GM19468 (cell line): ENCODE measurements around the gene ZNF106.

ENCODE experiments used
- ATAC-seq: cut with Tn5 transposase; IDR thresholded peaks from one replicate; pipeline ENCODE4 v1.9.1; 2021; ENCODE audit warnings: mild to moderate bottlenecking, moderate library complexity, moderate number of reproducible peaks; ENCODE audit not compliant: unreplicated experiment; ENCODE audit errors: extremely low read depth

ZNF106 gene

DNA sequence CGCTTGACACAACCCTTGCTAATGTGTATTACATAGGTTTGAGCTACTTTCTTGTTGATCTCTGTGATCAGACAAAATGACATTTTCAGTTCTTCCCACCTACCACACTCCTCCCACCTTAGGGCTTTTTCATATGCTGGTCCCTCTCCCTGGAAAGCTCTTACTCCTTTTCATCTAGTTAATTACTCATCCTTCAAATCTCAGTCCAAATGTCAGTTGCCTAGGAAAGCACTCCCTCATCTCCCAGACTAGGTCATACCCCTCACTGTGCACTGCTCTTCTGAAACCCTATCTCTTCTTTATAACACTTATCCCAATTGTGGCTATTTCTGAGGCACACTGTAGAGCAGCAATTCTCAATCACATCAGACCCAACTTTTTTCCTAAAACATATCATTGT lies 7.3 kb downstream of the ZNF106 start:
- ATAC-seq: no peak

DNA sequence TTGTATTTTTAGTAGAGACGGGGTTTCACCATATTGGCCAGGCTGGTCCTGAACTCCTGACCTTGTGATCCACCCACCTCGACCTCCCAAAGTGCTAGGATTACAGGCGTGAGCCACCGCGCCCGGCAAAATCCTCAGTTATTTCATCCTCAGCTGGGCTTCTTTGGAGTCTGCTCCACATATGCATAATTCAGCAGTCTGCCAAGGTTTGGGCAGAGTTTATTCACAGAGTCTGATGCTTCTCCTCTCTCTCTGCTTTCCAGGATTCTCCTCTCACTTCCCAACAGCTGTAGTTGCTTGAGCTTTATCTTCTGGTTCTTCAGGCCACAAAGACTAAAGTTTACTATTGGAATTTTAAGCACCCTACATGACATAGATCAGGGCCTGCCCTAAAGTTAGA lies 8.2 kb downstream of the ZNF106 start:
- ATAC-seq: no peak

DNA sequence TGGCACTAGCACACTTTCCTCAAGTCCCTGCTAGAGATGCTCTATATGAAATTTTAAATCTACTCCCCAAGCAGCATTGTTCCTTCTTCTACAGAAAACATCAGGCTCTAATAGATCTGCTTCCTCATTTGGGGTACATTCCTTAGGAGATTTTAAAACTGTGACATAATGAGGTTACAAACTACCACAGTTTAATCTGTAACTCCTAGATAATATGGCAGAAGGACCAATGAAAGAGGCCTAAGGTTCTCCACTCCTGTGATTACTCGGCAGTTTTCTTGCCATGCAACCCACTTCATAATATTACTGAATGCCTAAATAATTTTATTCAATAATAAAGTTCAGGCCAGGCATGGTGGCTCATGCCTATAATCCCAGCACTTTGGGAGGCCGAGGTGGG lies 16.1 kb downstream of the ZNF106 start:
- ATAC-seq: no peak

DNA sequence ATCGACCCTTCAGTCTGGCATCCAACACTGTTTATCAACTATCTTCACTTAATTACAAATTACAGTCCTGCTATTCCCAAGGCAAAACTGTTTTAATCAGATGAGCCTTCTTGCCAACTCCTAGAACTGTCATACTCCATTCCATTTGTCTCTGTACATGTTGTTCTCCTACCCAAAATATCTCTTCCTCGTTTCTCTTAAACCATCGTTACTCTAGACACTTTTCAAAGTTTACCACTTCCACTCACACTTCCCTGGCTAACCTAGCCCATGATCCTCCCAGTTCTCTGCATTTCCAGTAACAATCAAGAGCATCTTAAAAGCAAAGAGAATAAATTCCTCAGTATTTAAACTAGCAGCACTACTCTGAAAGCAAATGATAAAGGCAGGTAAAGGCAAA lies 19.9 kb downstream of the ZNF106 start:
- no peak for ATAC-seq

DNA sequence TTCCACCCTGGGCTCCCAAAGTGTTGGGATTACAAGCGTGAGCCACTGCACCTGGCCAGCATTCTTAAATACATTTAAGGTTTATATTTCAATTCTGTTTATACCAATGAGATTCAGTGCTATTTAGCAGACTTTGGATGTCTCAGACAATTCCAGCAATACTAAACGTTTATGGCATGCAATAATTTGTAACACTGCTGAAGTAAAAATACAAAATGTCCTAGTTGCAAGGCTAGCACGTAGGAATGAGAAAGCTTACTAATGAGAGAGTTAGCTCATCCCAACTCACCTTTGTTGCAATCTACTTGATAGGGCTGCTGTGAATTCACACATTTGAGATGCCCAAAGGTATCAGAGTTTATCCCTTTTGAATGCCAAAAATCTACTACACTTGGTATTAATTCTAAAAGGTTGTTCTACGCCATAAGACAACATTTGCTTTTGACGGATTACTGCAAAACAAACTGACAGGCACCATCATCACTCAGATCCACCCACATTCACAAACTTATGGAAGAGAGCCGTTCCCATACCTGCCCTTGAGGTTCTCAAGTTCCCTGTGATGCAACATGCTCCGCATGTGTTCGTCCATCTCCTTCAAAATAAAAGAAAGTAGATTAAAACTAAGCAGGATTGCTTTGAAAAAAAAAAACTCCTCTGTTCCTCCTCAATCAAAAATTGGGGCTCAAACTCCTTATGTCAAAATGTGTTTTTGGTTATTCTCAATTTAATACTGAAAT lies 25.3 kb downstream of the ZNF106 start:
- no peak for ATAC-seq

DNA sequence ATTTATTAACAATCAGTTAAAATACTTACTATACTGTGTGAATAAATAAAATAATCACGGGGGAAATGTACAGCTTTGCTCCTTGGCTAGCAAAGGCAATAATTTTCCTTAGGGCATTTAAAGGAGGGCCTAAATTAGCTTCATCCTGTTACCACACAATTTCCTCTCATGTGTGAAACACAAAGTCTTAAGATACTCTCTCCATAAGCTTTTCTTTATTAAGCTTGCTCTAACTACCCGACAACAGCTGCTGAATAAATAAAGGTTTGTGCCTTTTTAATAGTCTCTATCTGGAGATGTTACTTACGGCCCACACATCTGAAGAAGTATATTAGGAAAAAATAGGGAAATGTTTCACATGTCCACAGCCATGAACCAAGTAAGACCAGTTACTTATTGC lies 29.7 kb downstream of the ZNF106 start:
- ATAC-seq: no peak

DNA sequence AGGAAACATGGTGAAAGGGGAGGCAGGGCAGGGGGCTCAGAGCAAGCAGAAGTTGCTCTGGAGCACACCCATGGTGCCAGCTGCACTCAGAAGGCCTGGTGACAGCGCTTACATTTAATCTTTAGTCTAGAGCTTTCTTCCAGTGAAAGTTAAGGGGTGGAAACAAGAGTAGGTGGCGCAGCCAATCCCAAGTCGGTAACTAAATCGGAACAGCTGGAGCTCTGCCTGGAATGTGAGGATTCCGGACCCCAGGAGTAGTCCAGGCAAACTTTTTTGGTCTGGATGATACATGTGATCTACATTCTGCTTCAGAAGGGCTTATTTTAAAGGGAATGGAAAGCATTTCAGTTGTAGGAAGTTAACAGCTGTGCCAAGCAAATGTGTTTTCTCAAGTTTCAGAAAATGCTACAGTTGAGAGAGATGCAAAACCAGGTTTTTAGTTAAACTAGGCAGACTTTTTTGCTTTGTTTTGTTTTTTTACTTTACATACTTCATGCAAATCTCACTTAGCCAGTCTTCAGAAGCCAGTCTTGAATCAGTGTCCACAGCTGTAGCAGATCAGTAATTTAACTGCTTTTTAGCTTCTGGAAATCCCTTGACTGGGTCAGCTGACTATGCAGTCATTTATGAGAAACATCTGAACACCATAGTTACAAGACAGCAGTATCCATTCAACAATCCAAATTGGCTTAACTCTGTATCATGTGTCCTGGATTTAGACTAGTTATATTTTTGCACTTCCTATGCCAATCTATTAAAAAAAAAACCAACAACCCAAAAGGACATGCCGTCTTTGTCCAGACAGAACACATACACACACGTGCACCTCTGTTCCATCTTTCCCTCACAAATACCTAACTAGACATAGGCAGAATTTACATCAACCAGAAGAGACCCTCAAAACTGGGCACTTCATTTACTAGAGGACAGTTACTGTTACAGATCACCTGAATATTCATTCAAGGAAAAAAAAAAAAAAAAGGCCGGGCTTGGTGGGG lies 33.2 kb downstream of the ZNF106 start:
- ATAC-seq: peak; percentile 44

DNA sequence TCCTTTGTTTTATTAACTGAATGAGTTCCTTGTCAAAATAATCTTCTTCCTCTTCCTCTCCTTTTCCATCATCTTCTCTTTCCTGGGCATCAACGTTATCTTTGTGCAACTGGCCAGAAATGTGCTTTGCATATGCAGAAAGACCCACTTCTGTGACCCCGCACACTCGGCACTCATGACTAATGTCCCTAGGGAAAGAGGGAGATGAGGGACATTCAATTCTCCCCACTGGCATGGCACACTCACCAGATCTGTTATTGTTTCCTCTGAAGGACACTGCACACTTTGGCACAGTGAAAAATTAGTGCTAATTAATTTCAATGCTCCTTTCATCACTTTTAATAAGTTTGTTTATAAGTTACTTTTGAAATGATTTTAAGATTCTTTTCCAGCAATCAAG lies 34.0 kb downstream of the ZNF106 start:
- no peak for ATAC-seq

DNA sequence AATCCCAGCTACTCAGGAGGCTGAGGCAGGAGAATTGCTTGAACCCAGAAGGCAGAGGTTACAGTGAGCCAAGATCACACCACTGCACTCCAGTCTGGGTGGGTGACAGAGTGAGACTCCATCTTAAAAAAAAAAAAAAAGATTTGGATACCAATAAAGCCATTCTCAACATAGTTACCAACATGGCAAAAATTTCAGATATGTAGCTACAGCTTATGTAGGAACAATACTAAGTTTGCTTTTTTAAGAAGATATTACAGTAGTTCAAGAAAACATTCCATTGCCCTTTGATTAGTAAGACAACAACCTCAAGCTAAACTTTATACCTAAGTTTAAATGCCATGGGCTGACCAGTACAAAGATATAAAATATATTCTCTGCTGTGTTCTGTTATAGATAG lies 34.4 kb downstream of the ZNF106 start:
- ATAC-seq: no peak

DNA sequence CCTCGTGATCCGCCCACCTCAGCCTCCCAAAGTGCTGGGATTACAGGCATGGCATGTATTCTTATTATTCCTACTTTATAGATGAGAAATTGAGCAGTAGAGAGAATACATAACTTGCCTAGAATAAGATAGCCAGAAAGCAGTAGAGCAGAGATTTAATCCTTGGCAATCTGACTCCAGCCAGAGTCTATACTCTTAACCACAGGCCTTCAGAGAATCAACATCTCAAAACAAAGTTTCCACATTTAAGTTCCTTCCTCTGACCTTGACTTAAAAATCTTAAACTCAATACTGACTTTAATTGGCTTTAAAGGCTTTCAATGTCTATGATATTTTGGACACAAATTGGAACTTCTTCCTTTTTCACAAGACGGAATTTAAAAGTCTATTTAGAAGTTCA lies 37.1 kb downstream of the ZNF106 start:
- no peak for ATAC-seq

DNA sequence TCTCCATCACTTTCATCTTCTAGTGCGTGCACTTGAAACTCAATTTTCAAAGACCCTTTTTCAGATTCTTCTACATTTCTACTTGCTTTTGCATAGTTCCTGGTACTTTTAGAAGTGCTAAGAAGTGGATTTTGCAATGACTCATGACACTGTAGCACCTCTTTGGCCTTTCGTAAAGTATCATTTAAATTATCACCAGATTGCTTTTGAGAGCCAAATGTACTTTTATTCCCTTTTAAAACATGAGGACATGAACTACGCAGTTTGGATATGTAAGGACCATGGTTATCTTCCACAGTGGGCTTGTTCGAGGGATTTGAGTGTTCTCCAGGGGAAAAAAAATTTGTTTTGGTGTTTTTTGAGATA lies 40.5 kb downstream of the ZNF106 start:
- no peak for ATAC-seq

DNA sequence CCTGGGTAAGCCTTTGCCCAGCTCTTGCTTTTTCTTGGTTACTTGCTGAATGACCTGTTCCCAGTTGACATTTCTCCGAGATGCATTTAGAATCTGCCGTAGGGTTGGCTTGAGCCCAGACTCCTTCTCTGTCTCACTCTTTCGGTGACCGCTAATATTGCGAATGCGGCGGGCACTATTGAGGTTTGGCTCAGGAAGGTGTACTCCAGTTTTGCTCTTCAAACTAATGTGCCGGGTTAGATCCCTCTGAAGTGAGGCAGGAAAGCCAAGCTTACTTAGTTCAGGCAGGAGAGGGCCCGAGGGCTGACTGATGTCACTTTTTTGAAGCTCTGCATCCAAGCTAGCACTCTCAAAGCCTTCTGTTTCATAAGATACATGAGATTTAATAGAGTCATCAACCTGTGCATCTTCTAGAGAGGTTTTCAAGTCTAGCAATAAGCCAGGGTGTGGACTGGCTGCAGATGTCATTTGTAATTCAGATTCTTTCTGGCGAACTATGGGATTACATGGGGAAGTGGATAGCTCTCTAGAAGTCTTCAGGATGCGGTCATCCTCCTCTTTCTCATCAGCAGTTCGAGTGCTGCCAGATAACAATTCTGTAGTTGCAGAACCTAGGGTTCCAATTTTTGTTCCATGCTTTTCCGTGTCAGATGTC lies 41.0 kb downstream of the ZNF106 start:
- no peak for ATAC-seq

DNA sequence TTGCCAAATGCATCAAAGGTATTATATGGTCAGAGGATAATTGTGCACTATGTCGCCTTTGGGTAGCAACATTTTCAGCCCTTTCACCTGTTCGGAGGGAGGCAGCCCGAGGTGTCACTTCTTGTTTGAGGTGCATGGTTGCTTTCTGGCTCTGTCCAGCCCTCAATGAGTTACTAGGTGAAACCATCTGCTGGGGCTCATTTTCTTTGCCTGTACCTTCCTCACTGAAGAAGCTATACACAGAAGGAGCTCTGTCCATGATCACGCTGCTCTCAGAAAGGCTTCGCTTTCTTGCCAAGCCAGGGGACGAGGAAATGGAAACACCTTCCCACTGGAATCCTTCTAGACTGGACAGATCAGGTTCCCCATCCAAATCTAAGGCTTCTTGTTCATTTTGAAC lies 42.7 kb downstream of the ZNF106 start:
- ATAC-seq: no peak

DNA sequence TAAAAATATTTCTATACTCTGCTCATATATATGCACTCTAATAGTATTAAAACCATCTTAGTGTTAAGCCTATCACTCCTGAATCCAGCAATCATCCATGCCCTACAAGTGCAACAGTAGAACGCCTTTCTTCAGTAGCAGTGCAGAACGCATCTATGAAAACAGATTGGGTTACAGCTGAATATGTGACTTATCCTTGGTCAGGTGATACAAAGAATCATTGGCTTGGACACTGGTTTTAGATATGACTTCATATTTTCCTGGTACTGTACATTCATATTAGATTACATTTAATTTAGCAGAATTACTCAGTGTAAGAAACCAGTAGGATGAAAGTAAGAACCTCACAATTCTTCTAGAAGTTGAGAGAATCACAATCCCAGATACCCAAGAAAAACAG lies 43.3 kb downstream of the ZNF106 start:
- ATAC-seq: no peak

DNA sequence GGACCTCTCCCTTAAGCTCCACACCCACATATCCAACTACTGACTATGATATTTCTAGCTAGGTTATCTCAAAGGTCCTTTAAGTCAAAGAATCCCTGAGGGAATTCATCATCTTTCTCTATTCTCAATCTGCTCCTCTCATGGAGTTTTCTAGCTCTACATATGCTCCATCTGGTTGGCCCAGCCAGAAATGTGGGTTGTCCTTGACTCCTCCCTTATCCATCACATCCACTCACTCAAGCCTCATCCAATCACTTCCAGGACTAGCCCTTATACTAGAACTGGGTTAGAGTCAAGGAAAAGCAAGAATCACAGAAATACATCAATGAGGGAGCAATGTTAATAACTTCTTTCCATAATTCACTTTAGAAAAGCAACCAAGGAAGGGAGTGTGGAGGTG lies 45.4 kb downstream of the ZNF106 start:
- ATAC-seq: no peak

DNA sequence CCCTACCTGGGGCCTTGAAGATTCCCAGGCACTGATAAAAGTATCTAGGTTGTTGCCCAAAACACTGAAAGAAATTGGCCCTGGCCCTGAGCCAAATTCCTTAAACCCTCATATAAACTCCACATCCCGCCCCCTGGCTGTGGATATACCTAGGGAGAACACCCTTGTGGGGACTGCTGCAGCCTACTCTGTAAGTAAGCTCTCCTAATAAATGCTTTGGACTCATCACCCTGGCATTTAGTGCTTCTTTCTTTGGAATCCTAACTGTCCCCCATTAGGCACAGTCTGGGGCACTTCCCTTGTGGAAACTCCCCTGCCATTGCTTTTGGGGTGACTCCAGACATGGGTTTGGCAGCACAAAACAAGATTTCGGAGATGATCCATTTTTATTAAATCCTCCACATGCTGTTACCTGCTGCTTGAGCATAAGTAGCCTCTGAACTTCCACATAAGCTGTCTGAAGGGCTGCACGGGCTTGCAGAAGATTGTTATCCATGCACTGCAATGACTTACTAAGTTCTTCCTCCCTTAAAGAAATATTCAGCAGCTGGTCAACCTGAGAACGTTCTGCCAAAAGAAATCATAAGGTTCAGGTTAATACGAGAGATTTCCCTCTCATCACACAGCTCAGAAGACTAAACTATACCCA lies 46.4 kb downstream of the ZNF106 start:
- ATAC-seq: no peak

DNA sequence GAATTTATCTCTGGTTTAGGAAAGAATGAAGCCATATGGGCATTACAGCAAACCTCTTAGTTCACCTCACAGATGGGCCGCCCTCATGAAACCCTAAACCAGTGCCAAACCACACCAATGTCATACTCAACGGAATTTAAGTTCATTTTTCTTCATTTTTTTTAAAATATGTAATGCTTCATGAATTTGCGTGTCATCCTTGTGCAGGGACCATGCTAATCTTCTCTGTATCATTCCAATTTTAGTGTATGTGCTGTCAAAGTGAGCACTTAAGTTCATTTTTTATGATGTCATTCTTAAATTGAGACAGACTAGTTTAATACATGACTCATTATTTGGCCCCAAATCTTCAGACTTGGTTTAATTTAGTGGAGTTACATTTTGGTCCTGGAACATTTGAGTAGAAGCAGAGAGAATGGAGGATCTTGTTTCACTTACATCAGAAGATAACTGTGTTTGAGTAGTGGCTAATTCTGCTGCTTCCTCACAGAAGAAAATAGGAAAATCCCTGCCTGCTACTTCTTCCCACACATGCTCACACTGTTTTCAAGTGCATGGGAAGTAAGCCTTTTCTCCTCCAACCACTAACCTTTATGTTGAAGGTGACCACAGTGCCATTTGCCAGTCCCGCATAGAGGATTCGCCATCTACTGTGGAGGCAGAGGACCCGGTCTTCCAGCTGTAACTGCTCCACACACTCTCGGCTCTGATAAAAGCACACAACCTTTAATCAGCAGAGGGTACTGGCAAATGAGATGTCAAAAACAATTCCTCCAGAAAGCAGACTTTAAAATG lies 63.3 kb downstream of the ZNF106 start:
- ATAC-seq: no peak

DNA sequence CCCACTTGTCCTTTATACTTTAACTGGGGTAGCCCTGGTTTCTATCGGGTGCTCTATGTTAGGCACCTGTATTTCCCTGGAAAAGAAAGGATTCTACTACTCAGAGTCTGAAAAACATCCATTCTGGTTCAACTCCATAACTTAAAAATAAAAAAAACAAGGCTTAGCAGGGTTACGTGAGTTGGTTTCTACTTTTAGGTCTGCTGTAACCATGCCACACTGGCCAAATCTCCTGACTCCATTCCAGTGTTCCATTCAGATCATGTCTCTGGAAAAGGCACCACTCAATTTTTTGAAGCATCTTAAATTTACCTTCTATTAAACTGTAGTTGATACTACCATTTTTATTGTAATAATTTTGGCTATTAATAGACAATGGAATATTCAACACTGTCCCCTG lies 69.6 kb downstream of the ZNF106 start:
- ATAC-seq: no peak

DNA sequence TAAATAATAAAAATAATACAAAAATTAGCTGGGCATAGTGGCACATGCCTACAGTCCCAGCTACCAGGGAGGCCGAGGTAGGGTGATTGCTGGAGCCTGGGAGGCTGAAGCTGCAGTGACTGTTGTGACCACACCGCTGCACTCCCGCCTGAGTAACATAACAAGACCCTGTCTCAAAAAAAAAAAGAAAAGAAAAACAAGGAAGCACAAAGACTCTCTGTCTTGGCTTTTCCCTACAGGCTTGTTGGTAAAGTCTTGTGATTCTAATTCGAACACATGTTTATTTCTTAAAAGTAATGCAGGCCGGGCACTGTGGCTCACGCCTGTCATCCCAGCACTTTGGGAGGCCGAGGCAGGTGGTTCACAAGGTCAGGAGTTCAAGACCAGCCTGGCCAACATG lies 71.6 kb downstream of the ZNF106 start:
- no peak for ATAC-seq

DNA sequence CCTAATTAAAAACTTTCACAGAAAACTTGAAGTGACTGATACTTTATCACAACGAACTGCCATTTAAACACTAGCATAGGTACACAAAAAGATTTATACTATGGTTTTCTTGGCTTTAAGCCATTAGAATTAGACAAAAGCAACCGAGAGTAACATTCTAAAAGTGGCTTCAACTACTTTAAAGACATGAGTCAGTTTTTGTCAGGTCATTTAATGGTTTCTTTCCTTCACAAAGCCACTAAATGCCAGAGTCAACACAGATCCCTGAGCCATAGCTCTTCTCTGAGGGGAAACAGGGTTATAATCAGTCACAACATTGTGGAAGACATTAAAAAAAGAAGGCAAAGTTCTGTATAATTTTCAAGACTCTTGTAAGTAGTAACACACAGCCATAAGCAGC lies 77.0 kb downstream of the ZNF106 start:
- no peak for ATAC-seq
